Activated naive CD4-positive, alpha-beta T cell treated with Interleukin-2 at 50 U/mL for 16 hours (primary cell): ENCODE data around the gene SLC31A1.

ENCODE experiments used
- DNase-seq: peaks from one replicate; pipeline ENCODE4 v3.0.0-alpha.2; 2020

SLC31A1 gene

DNA sequence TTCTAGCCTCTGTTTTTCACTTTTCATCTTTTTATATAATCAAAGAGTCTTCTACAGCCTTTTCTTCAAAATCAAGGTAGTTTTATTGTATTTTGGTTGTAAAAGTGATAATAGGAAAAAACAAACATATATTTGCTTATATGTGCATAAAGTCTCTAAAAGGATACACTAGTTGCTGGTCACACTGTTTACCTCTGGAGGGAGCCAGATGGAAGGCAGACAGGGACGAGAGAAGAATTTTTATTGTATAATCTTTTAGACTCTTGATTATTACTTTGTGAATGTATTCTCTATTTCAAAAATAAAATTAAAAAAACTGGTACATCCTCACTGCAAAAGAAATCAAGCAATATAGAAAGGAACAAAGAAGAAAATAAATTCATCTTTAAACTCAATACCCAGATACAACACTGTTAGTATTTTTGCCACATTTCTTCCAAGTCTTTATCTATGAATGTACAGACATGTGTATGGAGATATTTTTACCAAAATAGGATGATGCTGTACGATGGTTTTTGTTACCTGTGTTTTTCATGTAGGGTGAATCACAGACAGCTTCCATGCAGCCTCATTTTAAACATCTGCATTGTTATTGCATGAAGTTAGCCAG is 88.0 kb downstream of the SLC31A1 start:
- DNase-seq: no peak

- no peak for DNase-seq
Observed at GRCh38 chr9:113310538-113310937, 89.2 kb downstream of the SLC31A1 start.

- no peak for DNase-seq
Observed at GRCh38 chr9:113311961-113312360, 90.6 kb downstream of the SLC31A1 start.

DNA sequence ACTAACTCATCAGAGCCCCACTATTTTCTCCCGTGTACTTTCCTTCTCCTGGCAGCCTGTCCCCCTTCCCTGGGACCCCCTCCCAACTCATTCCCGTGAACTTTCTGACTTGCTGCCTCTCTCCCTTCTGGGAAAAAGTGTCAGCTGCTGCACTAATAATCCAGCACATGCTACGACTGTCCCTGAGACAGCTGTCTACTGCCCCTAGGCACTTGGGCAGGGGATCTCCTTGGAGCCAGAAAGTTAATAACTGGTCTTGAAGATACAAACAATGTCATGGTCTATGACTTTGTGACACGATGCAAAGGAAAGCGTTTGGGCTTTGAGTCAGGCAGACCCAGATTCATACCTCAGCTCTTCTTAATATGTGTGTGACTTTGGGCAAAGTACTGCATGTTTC is 91.9 kb downstream of the SLC31A1 start:
- no peak for DNase-seq
